Ectodermal cell (in vitro differentiated cells): ENCODE results near the gene PTH1R.

Experiments
- H3K27ac ChIP-seq: 2 replicates; pipeline ENCODE4 v1.7.0; 2013; ENCODE audit warnings: mild to moderate bottlenecking, low read depth, low read length; ENCODE audit not compliant: insufficient read depth, poor library complexity, severe bottlenecking
- H3K27me3 ChIP-seq: 2 replicates; pipeline ENCODE4 v1.7.0; 2013; ENCODE audit warnings: mild to moderate bottlenecking, low read length; ENCODE audit not compliant: insufficient read depth, control insufficient read depth, poor library complexity, severe bottlenecking
- H3K36me3 ChIP-seq: one replicate; pipeline ENCODE4 v1.7.0; 2013; ENCODE audit warnings: low read length; ENCODE audit not compliant: control insufficient read depth, insufficient read depth
- H3K4me1 ChIP-seq: one replicate; pipeline ENCODE4 v1.7.0; 2013; ENCODE audit warnings: low read length; ENCODE audit not compliant: control insufficient read depth, insufficient read depth
- H3K4me3 ChIP-seq: 2 replicates; pipeline ENCODE4 v1.7.0; 2013; ENCODE audit warnings: low read depth, low read length, control low read depth; ENCODE audit not compliant: insufficient read depth
- H3K9me3 ChIP-seq: 2 replicates; pipeline ENCODE4 v1.7.0; 2013; ENCODE audit warnings: mild to moderate bottlenecking, low read length, moderate library complexity; ENCODE audit not compliant: control insufficient read depth
- WGBS, 2 experiments: methylation state at CpG; one replicate each; pipeline ENCODE4 v1.1.7; 2013; ENCODE audit warnings: missing lambda C conversion rate in 2 of 2; 5-methylcytosine and 5-hydroxymethylcytosine counted together

The PTH1R gene

DNA sequence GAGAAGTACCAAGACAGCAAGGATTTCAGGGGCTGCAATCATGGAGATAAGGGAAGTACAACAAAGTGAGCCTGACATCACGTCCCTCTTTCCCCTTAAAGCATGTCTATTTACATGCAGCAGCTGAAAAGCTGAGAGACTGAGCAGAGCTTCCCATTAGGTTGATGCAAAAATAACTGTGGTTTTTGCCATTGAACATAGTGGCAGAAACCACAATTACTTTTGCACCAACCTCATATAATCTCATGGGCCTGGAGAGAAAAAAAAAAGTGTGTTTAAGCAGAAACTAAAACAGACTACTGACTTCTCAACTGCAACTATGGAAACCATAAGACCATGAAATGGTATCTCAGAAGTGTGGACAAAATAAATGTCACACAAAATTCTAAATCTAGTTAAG is 50.8 kb downstream of the PTH1R start:
- no peak overlapping the region for H3K4me3 ChIP-seq
- no peaks in the 10 kb centered on the region for H3K9me3 ChIP-seq
- H3K4me1 ChIP-seq, result peaks cover 15% of the 10 kb centered on the region
- WGBS, 2 experiments, result 88 to 100% methylated on average over 1 of the region's 1 CpG
- H3K27ac ChIP-seq, result no peak overlapping the region
- H3K36me3 ChIP-seq, result peaks cover 10% of the 10 kb centered on the region
- no peaks in the 10 kb centered on the region for H3K27me3 ChIP-seq

DNA sequence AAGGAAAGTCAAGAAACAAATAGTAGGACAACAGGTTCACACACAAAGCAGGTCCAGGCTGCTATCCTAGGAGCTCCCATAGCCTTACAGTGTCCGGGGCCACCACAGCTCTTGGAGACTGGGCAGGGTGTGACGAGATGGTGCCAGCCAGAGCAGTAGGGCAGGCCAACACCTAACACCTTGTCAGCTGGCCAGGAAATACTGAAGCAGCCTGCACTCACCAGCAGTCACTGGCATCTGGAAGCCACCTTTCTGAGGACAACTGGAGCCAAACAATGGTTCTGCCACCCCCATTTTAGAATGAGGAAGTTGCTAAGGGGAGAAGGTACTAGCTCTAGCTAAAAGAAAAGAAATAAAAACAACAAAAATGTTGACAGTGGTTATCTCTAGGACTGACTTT is 51.8 kb downstream of the PTH1R start:
- no peaks in the 10 kb centered on the region for H3K9me3 ChIP-seq
- peaks cover 7% of the 10 kb centered on the region for H3K36me3 ChIP-seq
- H3K27me3 ChIP-seq, result no peaks in the 10 kb centered on the region
- peaks cover 9% of the 10 kb centered on the region for H3K4me1 ChIP-seq
- H3K4me3 ChIP-seq, result no peak overlapping the region
- no peak overlapping the region for H3K27ac ChIP-seq
- WGBS, 2 experiments, result 96 to 99% methylated on average over 2 of the region's 2 CpGs

DNA sequence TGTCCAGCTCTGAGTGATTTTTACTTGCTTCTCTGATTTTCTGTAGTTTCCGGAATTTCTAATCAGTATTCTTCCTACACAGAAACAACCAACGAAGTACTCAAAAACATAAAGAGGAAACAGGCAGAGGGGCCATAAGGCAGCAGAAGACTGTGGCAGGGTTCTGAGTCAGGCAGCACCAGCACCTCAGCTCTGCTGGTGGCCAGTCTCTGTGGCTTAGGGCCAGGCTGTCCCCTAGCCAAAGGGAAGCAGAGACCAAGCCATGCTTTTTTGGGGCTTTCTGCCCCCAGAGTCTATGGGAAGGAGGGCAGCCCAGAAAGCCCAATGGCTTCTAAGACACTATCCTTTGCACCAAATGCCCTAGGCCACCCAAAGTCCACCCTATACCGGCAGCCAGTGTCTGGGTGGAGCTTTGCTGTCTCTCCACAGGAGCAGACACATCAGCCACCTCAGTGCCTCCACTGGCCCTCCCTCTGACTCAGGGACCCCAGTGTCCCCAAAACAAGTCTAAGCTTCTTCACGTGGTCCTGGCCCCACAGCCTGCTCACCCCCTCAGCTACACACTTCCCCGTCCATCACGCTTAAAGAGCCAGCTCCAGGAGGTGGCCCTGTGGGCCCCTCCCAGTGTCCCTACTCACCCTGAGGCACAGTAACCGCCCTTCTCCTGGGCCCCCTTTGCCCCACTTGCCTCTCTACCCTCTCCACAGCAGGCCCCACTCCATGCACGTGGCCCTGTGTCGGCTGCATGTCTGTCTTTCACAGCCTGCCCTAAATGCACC is 52.8 kb downstream of the PTH1R start:
- 75 to 81% methylated on average over 9 of the region's 9 CpGs for WGBS, 2 experiments
- H3K4me1 ChIP-seq, result peaks cover 12% of the 10 kb centered on the region
- H3K4me3 ChIP-seq, result no peak overlapping the region
- H3K36me3 ChIP-seq, result peaks cover under 1% of the 10 kb centered on the region
- no peaks in the 10 kb centered on the region for H3K9me3 ChIP-seq
- no peaks in the 10 kb centered on the region for H3K27me3 ChIP-seq
- no peak overlapping the region for H3K27ac ChIP-seq

DNA sequence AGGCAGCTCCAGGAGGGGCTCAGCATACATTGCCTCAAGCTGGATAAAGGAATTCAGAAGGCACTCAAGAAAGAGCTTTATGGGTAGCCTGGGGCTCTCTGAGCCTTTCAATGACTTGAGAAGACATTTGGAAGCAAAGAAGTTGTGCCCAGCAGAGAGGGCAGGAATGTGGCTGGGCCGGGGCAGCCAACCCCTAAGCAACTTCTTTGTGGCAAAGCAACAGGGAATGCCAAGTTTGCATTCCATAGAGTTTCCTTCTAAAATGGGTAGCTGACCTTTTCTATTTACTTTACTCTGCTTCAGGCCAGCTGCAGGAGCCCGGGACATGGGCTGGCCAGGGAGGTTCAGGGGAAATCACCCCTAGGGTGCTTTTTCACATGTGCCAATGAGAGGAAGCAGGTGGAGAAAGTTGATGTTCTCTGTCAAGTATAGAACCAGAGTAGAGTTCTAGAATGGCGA is 53.5 kb downstream of the PTH1R start:
- Histone ChIP-seq H3K27ac (no peak overlapping the region), H3K27me3 (no peaks in the 10 kb centered on the region), H3K36me3 (no peaks in the 10 kb centered on the region), H3K9me3 (no peaks in the 10 kb centered on the region), H3K4me3 (no peak overlapping the region), H3K4me1 (peaks cover 14% of the 10 kb centered on the region)
- WGBS, 2 experiments, result 77 to 83% methylated on average over 3 of the region's 3 CpGs

DNA sequence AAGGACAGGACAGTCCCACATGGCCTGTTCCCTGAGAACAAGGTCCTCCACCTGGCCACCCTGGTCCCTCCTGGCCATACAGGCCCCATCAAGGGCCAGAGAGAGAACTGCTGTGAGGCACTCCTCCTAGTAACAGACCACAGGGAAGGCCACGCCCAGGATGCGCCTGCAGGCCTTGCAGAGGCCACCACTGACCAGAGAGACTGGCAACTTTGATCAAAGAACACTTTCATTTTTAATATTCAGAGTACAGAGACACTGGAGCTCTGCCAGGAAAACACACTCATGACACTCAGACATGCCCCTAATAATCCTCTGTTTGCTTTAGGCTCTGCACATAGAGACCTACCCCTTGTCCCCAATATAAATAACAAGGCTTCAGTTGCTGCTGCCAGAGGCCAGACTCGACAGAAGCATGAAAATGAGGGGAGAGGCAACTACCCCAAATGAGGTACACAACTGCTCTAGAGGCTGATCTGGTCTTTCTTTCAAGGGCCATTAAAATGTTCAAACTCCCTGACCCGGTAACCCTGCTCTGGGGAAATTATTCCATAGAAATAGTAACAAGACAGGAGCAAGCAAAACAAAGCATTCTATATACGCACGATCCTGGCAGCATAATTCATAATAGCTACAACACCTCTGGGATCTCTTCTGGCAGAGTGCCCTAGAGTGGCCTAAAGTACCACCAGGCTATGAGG is 54.3 kb downstream of the PTH1R start:
- Histone ChIP-seq H3K27ac (no peak overlapping the region), H3K36me3 (no peaks in the 10 kb centered on the region), H3K27me3 (no peaks in the 10 kb centered on the region), H3K4me1 (peaks cover 18% of the 10 kb centered on the region), H3K9me3 (no peaks in the 10 kb centered on the region), H3K4me3 (no peak overlapping the region)
- 91 to 92% methylated on average over 6 of the region's 6 CpGs for WGBS, 2 experiments

DNA sequence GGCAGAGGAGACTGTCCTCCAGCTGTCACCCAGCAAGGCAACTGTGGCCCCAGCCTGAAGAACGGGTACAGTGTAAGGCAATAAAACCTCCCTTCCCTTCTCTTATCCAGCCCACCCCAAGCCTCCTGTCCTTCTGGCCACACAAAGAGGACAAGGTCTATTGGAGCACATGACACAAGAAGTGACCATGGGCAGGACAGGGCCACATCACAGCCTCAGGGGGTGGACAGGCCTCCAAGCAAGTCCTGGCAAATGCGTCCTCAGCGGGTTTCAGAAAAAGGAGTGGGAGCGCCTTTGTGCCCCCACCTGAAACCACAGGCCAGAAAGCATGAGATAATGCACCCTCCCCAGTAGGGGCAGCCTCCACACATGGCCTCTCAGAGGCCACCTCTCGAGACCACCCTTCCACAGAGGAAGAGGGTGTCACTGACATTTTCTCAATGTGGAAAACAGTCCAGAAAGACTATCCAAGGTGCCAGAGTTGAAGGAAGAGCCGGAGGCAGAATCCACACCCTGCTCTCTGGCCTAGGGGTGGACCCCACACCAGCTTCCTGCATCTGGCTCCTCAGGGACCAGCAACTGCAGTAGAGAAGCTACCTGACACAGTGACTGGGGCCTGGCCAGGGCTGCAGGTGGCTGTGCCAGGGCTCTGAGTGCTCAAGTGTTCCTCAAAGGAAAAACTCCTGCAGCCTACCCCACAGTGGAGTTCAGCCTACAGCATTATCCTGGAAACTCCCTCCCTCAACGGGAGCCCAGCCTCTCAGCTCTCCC is 55.1 kb downstream of the PTH1R start:
- H3K4me3 ChIP-seq, result no peak overlapping the region
- no peaks in the 10 kb centered on the region for H3K9me3 ChIP-seq
- WGBS, 2 experiments, result 93% methylated on average over 7 of the region's 7 CpGs
- H3K27me3 ChIP-seq, result no peaks in the 10 kb centered on the region
- H3K36me3 ChIP-seq, result no peaks in the 10 kb centered on the region
- H3K27ac ChIP-seq, result no peak overlapping the region
- H3K4me1 ChIP-seq, result peaks cover 18% of the 10 kb centered on the region

DNA sequence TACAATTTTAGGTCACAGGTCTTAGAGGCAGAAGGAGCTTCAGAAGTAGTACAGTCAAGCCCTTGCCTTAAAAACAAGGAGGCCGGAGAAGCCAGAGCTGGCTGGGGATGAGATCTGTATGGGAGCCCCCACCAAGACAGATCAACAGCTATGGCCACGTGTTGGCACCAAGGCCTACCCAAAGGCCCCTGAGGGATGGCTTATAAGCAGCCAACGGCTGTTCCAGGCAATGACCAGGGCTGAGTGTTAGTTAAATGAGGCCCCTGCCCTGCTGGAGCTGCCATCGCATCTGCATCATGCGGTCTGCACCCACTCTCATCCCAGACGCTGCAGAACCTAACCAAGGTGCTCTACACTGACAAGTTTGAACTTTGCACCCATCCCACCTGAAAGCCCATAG is 55.7 kb downstream of the PTH1R start:
- no peaks in the 10 kb centered on the region for H3K9me3 ChIP-seq
- 79% methylated on average over 6 of the region's 6 CpGs for WGBS, 2 experiments
- no peak overlapping the region for H3K4me3 ChIP-seq
- H3K4me1 ChIP-seq, result peaks cover 18% of the 10 kb centered on the region
- no peaks in the 10 kb centered on the region for H3K36me3 ChIP-seq
- H3K27ac ChIP-seq, result no peak overlapping the region
- H3K27me3 ChIP-seq, result no peaks in the 10 kb centered on the region

DNA sequence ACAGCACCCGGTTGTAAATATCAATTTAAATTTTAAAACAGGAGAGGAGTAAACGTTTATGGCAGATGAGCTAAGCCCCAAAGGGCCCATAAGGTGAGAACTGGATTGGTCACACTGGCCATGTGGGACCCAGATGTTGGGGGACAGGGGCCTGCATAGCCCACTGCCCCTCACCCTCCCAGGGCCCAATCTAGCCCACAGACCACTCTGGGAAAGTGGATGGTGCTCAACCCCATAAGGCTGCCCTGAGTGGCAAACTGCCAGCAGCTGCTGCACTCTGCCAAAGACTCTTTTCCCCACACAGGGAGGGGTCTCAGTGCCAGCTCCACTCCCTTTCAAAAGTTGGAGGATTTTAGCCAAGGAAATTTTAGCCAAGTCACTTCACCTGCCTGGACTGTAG is 56.6 kb downstream of the PTH1R start:
- H3K27me3 ChIP-seq, result no peaks in the 10 kb centered on the region

DNA sequence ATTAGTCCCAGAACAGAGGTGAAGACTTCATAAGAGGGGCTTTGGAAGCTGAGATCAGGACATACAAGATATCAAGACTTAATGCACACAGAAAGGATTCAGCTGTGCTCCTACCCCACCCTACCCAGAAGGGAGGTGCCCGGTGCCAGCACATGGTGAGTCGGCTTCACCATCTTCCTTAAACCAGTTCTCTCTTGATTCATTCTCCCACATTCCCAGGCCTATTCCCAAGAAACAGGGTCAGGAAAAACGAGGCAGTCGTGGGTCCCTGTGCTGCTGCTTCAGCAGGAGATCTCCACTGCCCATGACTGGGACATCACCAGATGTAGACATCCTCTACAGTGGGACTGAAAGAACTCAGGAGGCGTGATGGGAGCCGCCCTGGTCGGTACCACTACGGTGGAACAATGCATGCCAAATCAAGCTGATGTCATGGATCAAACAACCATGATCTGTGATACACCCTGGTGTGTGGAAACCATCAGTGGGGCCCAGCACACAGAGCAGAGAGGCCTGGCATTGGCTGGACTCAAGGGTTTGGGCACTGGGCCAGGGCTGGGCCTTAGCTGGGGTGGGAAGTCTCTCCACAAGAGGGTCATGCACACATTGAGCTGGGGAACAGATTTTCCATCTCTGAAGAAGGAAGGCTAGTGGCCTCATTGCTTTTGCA is 57.1 kb downstream of the PTH1R start:
- Histone ChIP-seq H3K4me3 (no peak overlapping the region), H3K4me1 (peaks cover 18% of the 10 kb centered on the region), H3K27me3 (no peaks in the 10 kb centered on the region), H3K36me3 (no peaks in the 10 kb centered on the region), H3K9me3 (no peaks in the 10 kb centered on the region), H3K27ac (no peak overlapping the region)
- whole genome bisulfite sequencing, 2 experiments, result 95 to 97% methylated on average over 8 of the region's 8 CpGs

More for the DNA sequence above, 56.6 kb downstream of the PTH1R start:
- peaks cover 18% of the 10 kb centered on the region for H3K4me1 ChIP-seq
- H3K27ac ChIP-seq, result no peak overlapping the region
- H3K36me3 ChIP-seq, result no peaks in the 10 kb centered on the region
- WGBS, 2 experiments, result 89 to 91% methylated on average over 2 of the region's 2 CpGs
- no peak overlapping the region for H3K4me3 ChIP-seq
- H3K9me3 ChIP-seq, result no peaks in the 10 kb centered on the region
